HG03565 (cell line): ENCODE results near the gene DAB2IP.
"Not testable (repeated sequence)": the region's sequence is repeated elsewhere in the genome, so short reads cannot be mapped to it uniquely, and the experiment has no call there.

Experiments used
- ATAC-seq: cut with Tn5 transposase; IDR thresholded peaks from one replicate; pipeline ENCODE4 v1.9.1; 2021; ENCODE audit warnings: mild to moderate bottlenecking, moderate library complexity; ENCODE audit not compliant: unreplicated experiment

DAB2IP gene

GRCh38 chr9:121651295-121652020 lies at the start of gene DAB2IP:
DAB2IP (plus strand) TSS chr9:121651634; CDS start chr9:121651776, 142 bp downstream.
- ATAC-seq = no peak

GRCh38 chr9:121603028-121603427 lies 48.4 kb upstream of the DAB2IP start:
- no peak for ATAC-seq

GRCh38 chr9:121604242-121604641 lies 47.2 kb upstream of the DAB2IP start:
- ATAC-seq = no peak

- no peak for ATAC-seq
Observed at GRCh38 chr9:121604654-121605053, 46.8 kb upstream of the DAB2IP start.

GRCh38 chr9:121607434-121608167 lies 43.8 kb upstream of the DAB2IP start:
- no peak for ATAC-seq

- no peak for ATAC-seq
Observed at GRCh38 chr9:121608168-121608853, 43.1 kb upstream of the DAB2IP start.

GRCh38 chr9:121609822-121610637 lies 41.4 kb upstream of the DAB2IP start:
- no peak for ATAC-seq

GRCh38 chr9:121610638-121610953 lies 40.8 kb upstream of the DAB2IP start:
- no peak for ATAC-seq

- ATAC-seq = no peak
Observed at GRCh38 chr9:121612511-121612998, 38.9 kb upstream of the DAB2IP start.

- ATAC-seq = no peak
Observed at GRCh38 chr9:121613009-121613752, 38.3 kb upstream of the DAB2IP start.

GRCh38 chr9:121616123-121616755 lies 35.2 kb upstream of the DAB2IP start:
- no peak for ATAC-seq

- ATAC-seq = no peak
Observed at GRCh38 chr9:121618504-121618903, 32.9 kb upstream of the DAB2IP start.

- ATAC-seq = not testable (repeated sequence)
Observed at GRCh38 chr9:121618910-121619309, 32.5 kb upstream of the DAB2IP start.

- no peak for ATAC-seq
Observed at GRCh38 chr9:121619545-121620324, 31.7 kb upstream of the DAB2IP start.

- ATAC-seq = no peak
Observed at GRCh38 chr9:121620325-121620673, 31.1 kb upstream of the DAB2IP start.

- no peak for ATAC-seq
Observed at GRCh38 chr9:121620777-121621449, 30.5 kb upstream of the DAB2IP start.

GRCh38 chr9:121622387-121623203 lies 28.8 kb upstream of the DAB2IP start:
- ATAC-seq = no peak

GRCh38 chr9:121623430-121623829 lies 28.0 kb upstream of the DAB2IP start:
- not testable (repeated sequence) for ATAC-seq
